Measurements from ENCODE around the gene ABLIM2.
A peak's percentile ranks its signal among the peaks of the same experiment; 100 is the strongest.

The ABLIM2 gene

GRCh38 chr4:8040607-8041006 is 118.0 kb downstream of the ABLIM2 start:
- no peak for DNase-seq

DNA sequence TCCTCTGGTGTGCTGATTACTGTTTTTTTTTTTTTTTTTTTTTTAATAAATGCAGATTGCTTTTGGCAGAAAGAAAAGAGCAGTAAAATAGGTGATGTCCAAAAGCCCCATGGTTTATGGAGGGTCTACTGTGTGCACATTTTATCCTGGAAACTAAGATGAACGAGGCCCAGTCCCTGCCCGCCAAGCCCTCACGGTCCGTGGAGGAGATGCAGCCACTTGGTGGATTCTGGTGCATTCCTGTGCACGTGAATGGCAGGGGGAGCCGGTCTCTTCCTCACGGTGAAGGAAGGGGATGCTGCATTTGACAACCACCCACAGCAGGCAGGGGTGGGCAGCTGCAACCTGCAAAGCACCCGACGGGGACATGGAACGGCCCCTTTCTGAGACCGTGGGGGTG is 118.8 kb downstream of the ABLIM2 start:
- DNase-seq, result no peak

GRCh38 chr4:8039290-8039689 is 119.3 kb downstream of the ABLIM2 start:
- DNase-seq, result no peak

GRCh38 chr4:8038719-8039251 is 119.8 kb downstream of the ABLIM2 start:
- no peak for DNase-seq

GRCh38 chr4:8038083-8038482 is 120.5 kb downstream of the ABLIM2 start:
- no peak for DNase-seq

DNA sequence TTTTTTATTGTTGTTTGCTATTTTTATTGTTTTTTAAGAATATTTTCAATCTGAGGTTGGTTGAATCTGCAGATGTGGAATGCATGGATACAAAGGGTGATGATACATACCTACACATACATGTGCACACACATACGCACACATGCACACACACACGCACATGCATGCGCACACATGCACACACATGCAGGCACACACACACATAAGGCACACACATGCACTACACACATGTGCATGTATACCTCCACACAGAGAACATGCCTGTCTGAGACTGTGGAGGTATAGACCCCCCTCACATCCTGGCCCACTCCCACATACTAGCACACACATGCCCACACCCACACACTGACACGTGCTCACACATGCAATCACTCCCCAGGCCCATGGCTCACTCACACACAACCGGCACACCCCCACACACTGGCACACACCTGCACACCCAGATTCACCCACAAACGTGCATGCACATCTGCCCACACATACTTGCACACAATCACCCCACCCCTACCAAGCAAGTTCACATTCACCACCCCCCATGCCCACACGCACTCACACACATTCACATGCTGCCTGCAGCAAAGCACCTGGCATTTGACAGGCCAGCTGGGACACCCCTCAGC is 121.4 kb downstream of the ABLIM2 start:
- no peak for DNase-seq

DNA sequence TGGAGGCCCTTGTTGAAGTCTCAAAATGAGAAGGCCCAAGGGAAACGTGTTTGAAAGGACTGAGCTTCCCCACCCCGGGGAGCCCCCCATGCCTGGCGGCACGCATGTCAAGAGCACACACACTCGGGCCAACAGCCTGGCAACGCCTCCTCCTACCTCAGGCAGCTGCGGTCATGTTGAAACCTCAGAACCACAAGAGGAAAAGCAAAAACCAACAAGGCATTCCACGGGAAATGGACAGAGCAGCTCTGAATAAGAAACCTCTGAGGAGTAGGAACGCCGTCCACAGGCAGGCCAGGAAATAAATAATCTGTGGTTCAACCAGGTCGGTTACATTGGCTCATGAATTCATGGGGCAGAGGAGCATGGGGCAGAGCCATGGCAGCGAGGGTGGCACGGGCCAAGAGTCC is 123.2 kb downstream of the ABLIM2 start:
- DNase-seq, result peak; percentile 70

GRCh38 chr4:8033829-8034528 is 124.6 kb downstream of the ABLIM2 start:
- DNase-seq, result no peak

DNA sequence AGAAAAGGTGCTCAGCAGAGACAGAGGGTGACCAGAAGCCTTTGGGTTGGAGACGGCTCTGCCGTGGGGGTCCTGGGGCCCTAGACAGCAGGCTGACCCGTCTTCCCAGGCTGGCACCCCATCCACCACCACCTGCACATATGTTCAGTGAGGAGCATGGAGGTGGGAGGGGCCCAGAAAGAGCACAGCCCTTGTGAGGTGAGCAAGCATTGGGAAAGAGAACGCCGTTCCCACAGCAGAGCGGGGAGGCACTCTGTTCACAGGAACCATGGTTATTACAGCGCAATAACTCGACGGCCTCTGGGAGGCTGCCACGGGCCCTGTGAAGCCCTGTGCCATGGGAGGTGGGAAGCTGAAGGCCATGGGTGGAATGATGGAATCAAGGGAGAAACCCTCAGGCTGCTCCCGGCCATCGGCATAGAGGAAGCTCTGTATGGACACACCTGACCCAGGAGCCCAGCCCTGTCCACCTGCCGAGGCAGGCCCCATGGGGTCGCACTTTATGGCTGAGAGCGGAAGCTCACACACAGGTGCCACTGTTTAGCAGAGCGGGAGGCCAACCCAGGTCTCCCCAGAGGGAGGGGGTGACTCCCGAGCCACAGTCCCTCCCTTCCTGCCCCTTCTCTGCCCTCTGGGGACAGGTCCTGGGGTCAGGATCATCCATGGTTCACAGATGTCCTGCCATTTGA is 125.4 kb downstream of the ABLIM2 start:
- no peak for DNase-seq

DNA sequence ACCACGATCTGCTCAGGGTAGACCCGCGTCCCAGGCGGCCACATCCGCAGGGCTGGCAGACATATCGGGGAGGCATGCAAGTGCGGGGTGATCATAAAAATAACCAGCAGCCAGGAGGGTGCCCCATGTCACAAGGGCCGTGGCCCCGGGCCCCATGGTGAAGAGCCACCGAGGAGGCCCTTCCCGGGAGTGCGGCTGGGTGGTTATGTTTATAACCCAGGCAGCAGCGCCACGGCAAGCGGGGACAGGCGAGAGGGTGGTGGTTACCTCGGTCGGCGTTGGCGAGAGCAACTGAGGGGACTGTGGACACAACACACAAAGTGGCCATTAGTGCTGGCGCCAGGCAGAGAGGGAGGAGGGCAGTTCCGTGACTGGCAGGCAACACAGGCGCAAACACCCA is 126.2 kb downstream of the ABLIM2 start:
- no peak for DNase-seq

GRCh38 chr4:8030121-8030781 is 128.4 kb downstream of the ABLIM2 start:
- DNase-seq, result no peak

DNA sequence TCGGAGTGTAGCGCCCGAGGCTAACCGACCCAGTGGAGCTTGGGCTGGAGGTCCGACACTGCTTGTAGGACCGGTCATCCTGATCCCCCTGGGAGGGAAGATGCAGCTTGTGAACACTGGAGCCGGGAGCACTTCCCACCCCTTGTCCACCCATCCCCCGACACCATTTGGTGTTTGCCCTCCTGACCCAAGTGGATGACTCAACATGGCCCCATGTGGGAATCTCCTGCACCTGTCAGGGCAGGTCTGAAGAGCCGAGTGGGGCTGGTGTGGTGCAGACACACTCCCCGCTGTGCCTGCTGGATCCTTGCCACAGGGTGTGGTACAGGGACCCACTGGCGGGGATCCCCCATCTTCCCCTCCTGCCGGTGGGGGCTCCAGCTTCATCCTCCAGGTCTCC is 128.9 kb downstream of the ABLIM2 start:
- no peak for DNase-seq

DNA sequence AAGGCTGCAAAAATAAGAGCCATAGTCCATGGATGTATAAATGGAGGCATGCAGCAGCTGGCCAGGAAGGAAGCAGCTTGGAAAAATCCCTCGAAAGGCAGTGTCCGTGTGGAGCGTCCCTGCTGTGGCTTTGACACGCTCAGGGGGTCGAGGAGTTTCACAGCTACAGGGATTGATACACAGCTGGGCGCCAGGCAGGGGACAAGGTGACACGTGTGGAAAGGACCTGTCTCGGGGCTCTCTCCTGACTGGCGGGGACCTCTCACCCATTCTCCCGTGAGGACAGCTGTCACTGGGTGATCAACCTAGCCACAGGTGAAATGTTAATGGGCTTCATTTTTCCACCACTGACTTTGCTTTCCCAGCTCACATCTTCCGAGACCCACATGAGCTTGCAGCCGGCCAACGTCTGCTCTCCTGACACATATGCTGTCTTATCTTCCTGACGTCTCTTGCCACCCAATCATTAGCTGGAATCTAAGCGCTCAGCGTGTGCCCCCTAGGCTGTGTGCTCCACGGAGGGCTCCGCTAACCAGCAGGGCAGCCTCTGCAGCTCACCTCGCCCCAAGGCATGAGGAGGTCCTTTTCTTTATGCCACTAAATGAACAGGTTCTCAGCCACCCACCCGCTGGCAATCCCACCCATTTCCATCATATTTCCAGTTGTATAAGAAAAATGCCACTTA is 129.6 kb downstream of the ABLIM2 start:
- DNase-seq, result no peak

GRCh38 chr4:8028368-8028767 is 130.2 kb downstream of the ABLIM2 start:
- DNase-seq, result no peak

- no peak for DNase-seq
Measured at GRCh38 chr4:8026453-8026852, 132.2 kb downstream of the ABLIM2 start.

GRCh38 chr4:8025668-8026067 is 132.9 kb downstream of the ABLIM2 start:
- no peak for DNase-seq

DNA sequence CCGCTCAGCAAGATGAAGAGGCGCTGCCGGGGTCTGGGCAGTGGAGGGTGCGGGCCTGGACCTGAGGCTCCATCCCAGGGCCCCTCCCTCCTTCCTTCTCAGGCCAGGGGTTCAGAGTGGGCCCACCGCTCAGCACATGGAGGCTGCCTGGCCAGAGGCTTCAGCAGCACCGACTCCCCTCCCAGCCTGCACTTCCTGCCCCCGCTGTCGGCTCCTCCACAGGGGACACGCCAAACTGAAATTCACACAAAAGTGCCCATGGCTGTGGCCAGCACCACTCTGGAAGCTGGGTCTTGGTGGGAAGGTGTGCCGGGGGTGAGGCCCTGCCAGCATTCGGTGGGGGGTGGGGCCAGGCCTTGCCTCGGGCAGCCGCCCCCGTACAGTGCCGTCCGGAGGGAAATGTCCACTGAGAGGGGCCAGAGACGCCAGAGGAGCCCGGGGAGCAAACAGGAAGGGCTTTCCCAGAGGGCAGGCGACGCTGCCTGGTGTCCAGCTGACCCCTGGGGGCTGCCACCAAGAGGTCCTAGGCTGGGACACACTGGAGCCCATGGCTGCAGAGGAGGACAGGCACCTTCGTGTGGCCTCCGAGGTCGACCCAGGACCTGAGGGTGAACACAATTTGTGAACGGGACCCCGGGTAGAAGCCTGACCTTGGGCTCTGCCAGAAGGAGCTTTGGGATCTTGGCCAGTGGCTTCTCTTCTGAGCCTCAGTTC is 134.4 kb downstream of the ABLIM2 start:
- no peak for DNase-seq

GRCh38 chr4:8023696-8024033 is 134.9 kb downstream of the ABLIM2 start:
- no peak for DNase-seq

DNA sequence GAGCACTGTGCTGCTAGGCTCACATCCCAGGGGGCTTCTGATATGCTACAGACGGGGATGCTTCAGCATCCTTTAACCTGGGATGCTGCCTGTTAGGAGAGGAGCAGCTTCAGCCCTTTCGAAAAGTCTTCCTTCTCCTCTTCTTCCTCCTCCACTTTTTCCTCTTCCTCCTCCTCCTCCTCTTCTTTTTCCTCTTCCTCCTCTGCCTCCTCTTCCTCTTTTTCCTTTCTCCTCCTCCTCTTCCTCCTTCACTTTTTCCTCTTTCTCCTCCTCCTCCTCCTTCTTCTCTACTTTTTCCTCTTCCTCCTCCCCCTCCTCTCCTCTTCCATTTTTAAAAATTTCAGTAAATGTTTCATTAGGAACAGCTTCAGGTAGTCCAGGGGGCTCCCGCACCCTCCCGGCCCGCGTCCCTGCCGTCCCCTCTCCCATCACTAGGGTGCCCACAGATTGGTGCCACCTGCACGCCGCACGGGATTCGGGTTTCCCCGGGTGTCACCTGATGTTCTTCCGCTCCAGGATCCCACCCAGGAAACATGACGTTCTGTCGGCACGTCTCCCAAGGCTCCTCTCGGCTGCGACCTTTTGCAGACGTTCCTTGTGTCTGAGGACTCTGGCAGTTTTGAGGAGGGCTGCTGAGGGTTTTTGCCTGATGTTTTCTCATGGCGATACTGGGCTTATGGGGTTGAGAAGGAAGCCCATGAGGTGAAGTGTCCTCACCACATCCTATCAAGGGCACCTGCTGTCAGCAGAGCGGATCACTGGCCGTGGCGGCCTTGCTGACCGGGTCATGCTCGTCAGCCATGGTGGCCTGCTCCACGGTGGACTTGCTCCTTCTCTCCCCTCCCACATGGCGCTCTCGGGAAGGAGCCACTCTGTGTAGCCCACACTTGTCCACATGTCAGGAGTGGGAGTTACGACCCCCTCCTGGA is 135.6 kb downstream of the ABLIM2 start:
- DNase-seq, result no peak

GRCh38 chr4:8021796-8022195 is 136.8 kb downstream of the ABLIM2 start:
- no peak for DNase-seq
